Measurements from ENCODE around the gene GAREM1.
"Not testable (repeated sequence)": the region's sequence is repeated elsewhere in the genome, so short reads cannot be mapped to it uniquely, and the experiment has no call there.

The GAREM1 gene

DNA sequence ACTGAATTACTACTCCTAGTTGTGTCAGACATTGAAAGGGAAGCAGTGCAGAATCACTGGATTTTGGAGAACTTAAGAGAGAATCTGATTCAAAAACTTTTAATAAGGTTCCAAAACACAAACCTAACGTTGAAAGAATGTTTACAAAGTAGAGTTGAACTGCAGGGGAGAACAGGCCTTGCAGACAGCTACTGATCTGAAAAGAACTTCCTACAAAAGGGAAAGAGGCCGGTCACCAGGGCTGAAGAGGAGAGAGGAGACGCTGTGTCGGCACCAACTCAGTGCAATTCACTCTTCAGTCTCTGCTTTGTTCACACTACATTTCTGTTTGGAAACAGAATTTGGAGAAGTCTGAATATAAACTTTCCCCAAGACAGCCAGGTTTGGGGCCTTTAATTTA is 124.0 kb downstream of the GAREM1 start:
- Mint-ChIP-seq H3K9me3 (no peaks in the 10 kb centered on the region), H3K27me3 (no peaks in the 10 kb centered on the region), H3K27ac (no peak overlapping the region), H3K4me1 (no peaks in the 10 kb centered on the region), H3K4me3 (no peak overlapping the region)
- no peak for DNase-seq
- no peak for ATAC-seq

DNA sequence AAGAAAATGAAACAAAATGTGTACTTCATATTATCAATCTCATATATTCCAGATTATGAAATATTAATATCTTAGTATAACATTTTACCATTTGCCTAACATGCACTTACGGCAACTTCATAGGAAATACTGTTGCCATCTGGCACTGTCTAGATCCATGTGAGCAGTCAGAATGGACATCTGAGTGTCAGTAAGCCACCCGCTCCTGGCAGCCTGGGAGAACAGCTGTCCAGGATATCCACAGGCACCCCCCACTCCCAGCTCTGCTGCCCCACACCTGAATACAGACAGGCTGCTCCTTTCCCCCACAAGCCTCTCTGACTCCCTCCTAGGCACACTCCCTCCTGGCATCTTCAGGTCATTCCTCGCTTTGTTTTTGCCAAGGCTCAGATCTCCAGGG is 127.0 kb downstream of the GAREM1 start:
- Mint-ChIP-seq H3K4me3 (no peak overlapping the region), H3K9me3 (no peaks in the 10 kb centered on the region), H3K4me1 (no peaks in the 10 kb centered on the region), H3K27me3 (no peaks in the 10 kb centered on the region), H3K27ac (peak overlapping the region in 1 of 2 donors; percentile 39)
- ATAC-seq (no peak), DNase-seq (no peak)

DNA sequence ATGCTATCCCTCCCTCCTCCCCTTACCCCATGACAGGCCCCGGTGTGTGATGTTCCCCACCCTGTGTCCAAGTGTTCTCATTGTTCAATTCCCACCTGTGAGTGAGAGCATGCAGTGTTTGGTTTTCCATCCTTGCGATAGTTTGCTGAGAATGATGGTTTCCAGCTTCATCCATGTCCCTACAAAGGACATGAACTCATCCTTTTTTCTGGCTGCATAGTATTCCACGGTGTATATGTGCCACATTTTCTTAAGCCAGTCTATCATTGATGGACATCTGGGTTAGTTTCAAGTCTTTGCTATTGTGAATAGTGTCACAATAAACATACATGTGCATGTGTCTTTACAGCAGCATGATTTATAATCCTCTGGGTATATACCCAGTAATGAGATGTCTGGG is 129.6 kb downstream of the GAREM1 start:
- H3K9me3 Mint-ChIP-seq, H3K27ac Mint-ChIP-seq, ATAC-seq, H3K4me1 Mint-ChIP-seq, H3K27me3 Mint-ChIP-seq, DNase-seq, H3K4me3 Mint-ChIP-seq: not testable (repeated sequence)

DNA sequence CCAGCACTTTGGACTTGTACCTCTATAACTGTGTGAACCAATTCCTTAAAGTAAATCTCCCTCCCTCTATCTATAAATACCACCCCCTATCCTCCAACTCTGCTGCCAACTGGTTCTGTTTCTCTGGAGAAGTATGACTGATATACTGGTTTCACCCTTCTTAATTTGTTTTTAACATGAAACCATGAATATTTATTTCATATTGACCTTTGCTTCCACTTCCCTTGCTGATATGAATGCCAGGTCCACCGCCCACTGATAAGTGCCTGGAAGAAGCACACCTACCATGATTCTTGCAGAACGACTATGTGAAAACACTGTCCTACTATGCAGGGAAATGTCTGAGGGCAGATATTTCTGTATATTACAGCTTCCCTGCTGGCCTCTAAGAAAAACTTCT is 131.6 kb downstream of the GAREM1 start:
- H3K27me3 Mint-ChIP-seq: no peaks in the 10 kb centered on the region
- H3K4me3 Mint-ChIP-seq: no peak overlapping the region
- H3K9me3 Mint-ChIP-seq: no peaks in the 10 kb centered on the region
- ATAC-seq (no peak), DNase-seq (no peak)
- no peaks in the 10 kb centered on the region for H3K4me1 Mint-ChIP-seq
- H3K27ac Mint-ChIP-seq: no peak overlapping the region

DNA sequence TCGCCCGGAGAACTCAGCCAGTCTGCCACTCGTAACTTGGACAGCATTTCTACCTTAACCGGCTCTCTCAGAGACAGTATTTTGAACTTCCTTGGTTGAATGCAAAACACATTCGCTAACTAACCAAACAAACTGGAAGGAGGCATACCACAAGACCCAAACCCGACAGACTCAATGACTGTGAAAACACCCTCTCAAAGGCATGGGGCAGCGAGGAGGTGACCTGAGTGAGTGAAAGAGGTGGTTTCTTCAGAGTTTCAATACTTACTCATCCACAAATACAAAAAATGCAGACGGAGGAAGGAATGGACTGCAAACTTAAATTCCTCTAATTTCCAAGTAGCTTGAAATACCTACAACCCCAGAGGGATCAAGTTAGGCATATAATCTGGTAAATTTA is 132.9 kb downstream of the GAREM1 start:
- ATAC-seq: no peak
- H3K27me3 Mint-ChIP-seq: no peaks in the 10 kb centered on the region
- DNase-seq: no peak

DNA sequence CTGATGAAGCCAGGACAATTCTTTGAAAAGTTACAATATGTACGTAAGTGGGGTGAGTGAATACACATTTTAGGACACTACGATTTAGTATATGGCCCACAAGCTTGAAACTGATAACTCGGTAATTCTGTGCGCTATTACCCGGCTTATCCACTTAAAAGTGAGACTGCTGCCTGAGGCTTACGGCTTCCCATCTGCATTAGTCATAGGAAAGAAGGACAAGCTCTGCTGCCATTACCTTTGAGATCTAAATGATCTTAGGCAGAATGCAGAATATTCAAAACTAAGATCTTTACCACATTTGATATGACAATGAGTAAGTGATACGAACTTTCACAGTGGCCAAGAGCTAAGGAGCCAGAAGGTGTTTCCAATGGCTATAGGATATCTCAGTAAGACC is 133.3 kb downstream of the GAREM1 start:
- DNase-seq: no peak
- Mint-ChIP-seq H3K4me3 (no peak overlapping the region), H3K27me3 (no peaks in the 10 kb centered on the region), H3K4me1 (no peaks in the 10 kb centered on the region), H3K27ac (no peak overlapping the region), H3K9me3 (no peaks in the 10 kb centered on the region)
- ATAC-seq: no peak

More for the DNA sequence above, 132.9 kb downstream of the GAREM1 start:
- Mint-ChIP-seq H3K4me1 (no peaks in the 10 kb centered on the region), H3K4me3 (no peak overlapping the region), H3K27ac (no peak overlapping the region), H3K9me3 (no peaks in the 10 kb centered on the region)

DNA sequence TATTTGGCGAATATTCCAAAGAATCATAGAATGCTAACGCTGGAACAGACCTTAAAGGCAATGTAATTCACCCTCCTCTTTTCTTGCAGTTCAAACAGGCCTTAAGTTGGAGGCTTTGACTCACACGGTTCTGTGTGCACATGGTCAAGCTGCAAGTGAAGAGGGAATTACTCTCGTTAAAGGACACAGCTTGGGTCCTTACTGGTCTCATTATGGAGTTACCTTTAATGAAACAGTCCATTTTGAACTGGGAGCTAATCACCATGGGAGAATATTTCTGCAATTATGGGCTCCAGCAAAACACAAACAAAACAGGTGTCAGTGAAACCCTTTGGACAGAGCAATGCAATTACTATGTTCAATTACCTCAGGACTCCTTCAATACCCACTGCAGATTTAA is 135.5 kb downstream of the GAREM1 start:
- ATAC-seq (no peak), DNase-seq (no peak)
- no peak overlapping the region for H3K4me3 Mint-ChIP-seq
- no peak overlapping the region for H3K27ac Mint-ChIP-seq
- no peaks in the 10 kb centered on the region for H3K9me3 Mint-ChIP-seq
- H3K4me1 Mint-ChIP-seq: no peaks in the 10 kb centered on the region
- no peaks in the 10 kb centered on the region for H3K27me3 Mint-ChIP-seq

DNA sequence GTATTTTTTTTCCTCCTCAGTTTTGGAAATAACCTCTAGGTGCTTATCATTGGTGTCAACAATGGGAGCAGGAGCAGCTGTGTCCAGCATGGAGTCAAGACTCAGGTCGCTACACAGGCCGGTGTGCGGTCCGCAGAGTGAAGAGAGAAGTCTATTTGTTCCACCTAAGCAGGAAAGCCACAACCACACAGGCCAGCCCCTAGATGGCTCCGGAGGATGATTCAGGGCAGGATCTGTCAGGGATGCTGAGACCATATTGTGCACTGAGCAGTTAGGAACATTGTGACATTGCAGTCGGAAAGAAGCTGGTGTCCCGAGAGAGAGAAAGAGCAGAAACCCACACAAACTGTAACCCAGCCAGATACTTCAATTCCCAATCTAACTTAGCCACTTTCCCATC is 136.9 kb downstream of the GAREM1 start:
- Mint-ChIP-seq H3K27me3 (no peaks in the 10 kb centered on the region), H3K27ac (no peak overlapping the region), H3K9me3 (no peaks in the 10 kb centered on the region), H3K4me3 (no peak overlapping the region), H3K4me1 (no peaks in the 10 kb centered on the region)
- DNase-seq: no peak
- ATAC-seq: no peak

DNA sequence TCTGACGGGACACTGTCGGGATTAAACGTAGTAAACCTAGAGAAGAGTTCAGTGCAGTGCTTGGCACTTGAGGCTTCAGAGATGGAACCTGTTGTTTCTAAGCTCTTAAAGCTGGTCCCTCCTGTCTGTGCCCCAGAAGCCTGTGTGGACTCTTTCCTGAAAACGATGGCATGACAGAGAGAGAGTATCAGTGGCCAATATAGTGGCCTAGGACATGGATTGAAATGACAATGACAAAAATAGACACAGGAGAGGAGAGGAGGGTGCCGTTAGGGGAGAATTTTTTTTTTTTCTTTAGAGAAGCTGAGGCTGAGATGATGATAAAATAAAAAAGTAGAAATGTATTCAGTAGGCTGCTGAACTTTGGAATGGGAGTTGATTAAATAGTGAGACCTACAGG is 138.0 kb downstream of the GAREM1 start:
- H3K27ac Mint-ChIP-seq: no peak overlapping the region
- DNase-seq: no peak
- H3K9me3 Mint-ChIP-seq: no peaks in the 10 kb centered on the region
- no peaks in the 10 kb centered on the region for H3K27me3 Mint-ChIP-seq
- H3K4me3 Mint-ChIP-seq: no peak overlapping the region
- H3K4me1 Mint-ChIP-seq: no peaks in the 10 kb centered on the region
- no peak for ATAC-seq

DNA sequence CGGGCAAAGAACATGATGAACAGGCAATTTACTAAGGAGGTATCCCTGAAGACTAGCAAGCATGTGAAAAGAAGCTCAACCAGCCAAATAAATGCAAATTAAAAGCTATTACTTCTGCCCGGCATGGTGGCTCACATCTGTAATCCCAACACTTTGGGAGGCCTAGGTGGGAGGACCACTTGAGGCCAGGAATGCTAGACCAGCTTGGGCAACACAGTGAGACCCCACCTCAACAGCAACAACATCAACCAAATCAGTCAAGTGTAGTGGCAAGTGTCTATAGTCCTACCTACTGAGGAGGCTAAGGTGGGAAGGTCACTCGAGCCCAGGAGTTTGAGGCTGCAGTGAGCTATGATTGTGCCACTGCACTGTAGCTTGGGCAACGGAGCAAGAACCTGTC is 141.7 kb downstream of the GAREM1 start:
- DNase-seq (no peak), ATAC-seq (no peak)
- H3K4me1 Mint-ChIP-seq: no peaks in the 10 kb centered on the region
- H3K27ac Mint-ChIP-seq: no peak overlapping the region
- no peaks in the 10 kb centered on the region for H3K9me3 Mint-ChIP-seq
- no peak overlapping the region for H3K4me3 Mint-ChIP-seq
- peaks cover 25% of the 10 kb centered on the region for H3K27me3 Mint-ChIP-seq

DNA sequence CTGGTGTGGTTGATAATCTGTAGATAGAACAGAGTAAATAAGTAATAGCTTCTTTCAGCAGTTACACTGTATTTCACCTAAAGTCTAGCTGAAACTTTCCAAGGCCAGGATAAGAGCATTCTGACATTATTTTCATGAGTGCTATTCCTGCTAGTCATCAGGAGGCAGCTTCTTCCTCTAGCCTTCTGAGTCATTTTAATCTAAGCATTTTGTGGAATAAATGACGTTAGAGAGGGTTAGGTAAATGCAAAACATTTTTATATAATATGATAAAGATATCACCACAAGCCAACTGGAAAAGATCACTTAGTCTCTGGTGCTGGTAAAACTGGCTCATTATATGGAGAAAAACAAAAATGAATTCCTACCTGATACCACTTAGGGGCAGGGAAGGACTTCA is 142.3 kb downstream of the GAREM1 start:
- Mint-ChIP-seq H3K4me3 (no peak overlapping the region), H3K4me1 (no peaks in the 10 kb centered on the region), H3K27ac (no peak overlapping the region), H3K27me3 (peaks cover 28% of the 10 kb centered on the region), H3K9me3 (no peaks in the 10 kb centered on the region)
- DNase-seq: no peak
- no peak for ATAC-seq

DNA sequence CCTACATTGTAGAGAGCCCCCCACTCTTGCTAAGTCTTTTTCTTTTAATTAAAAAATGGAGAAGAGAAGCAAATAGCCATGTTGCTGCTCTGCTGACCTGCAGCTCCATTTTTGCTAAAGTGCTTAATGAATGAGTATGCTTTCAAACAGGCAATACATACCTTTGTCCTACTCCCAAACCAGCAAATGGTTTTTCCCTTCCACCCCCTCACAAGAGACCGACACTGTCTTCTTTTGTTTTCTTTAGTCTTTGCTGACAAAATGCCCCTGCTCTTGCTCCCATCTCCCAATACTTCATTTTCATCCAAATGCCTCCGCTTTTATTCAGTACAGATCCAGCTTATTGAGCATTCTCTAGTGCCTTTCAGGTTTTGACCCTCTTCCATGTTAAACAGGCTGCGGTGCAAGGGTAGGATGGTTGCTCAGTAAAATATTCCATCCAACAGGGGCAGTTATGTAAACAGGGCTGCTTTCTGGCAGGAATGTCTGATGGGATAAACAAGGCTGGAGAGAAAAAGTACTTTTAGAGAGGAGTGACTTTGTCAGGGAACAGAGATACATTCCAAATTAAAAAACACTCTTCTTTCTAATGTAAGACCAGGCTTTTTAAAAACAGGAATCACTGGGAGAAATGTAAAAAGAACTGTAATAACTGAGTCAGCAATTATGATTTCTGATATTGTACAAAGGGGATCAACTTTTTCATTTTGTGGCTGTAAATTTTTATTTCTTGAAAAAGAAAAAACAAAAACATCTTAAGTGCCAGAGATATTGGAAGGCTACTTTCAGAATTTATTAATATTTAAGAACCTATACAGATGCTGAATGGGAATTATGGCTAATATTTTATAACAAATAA is 144.0 kb downstream of the GAREM1 start:
- Mint-ChIP-seq H3K4me1 (no peaks in the 10 kb centered on the region), H3K27ac (no peak overlapping the region), H3K4me3 (no peak overlapping the region), H3K27me3 (peaks cover 32% of the 10 kb centered on the region), H3K9me3 (no peaks in the 10 kb centered on the region)
- DNase-seq: no peak
- ATAC-seq: no peak

DNA sequence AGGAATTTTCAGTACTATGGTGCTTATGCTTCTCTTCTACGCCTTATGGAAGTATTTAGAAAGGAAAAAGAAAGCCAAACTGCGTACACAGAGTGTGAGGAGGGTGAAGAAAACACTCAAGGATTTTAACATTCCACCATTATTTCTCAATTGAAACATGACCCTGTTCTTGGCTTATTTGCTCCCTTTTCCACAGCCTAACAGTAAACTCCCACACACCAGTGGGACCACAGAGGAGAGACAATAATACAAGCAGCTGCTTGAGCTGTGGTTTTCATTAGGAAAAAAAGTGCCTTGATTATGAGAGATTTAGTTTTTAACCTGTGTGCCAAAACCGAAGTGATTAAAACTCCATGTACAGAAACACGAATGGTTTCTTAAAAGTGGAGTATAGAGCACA is 146.5 kb downstream of the GAREM1 start:
- H3K4me3 Mint-ChIP-seq: no peak overlapping the region
- H3K27ac Mint-ChIP-seq: no peak overlapping the region
- H3K27me3 Mint-ChIP-seq: peaks cover 35% of the 10 kb centered on the region
- H3K9me3 Mint-ChIP-seq: no peaks in the 10 kb centered on the region
- no peak for DNase-seq
- no peak for ATAC-seq
- H3K4me1 Mint-ChIP-seq: no peaks in the 10 kb centered on the region

DNA sequence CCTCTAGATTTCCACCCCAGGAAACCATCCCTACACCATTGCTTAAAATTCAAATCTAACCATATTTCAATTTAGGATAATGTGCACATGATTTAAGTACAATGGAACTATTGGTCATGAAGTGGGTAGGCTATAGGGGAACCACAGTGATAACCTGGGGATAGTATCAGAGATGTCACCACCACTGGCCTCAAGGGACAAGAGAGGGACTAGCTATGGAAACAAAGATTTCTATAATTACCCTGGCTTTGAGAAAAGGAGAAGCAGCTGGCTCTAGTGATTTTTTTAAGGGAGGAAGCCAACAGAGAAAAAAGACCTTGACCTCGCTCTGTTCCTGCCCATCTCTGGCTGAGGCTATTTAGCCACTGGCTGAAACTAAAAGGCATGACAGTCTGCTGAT is 148.9 kb downstream of the GAREM1 start:
- no peaks in the 10 kb centered on the region for H3K4me1 Mint-ChIP-seq
- DNase-seq (no peak), ATAC-seq (no peak)
- no peak overlapping the region for H3K4me3 Mint-ChIP-seq
- peak overlapping the region in 1 of 2 donors; percentile 55 for H3K27ac Mint-ChIP-seq
- H3K9me3 Mint-ChIP-seq: no peaks in the 10 kb centered on the region
- peaks cover 30% of the 10 kb centered on the region for H3K27me3 Mint-ChIP-seq

DNA sequence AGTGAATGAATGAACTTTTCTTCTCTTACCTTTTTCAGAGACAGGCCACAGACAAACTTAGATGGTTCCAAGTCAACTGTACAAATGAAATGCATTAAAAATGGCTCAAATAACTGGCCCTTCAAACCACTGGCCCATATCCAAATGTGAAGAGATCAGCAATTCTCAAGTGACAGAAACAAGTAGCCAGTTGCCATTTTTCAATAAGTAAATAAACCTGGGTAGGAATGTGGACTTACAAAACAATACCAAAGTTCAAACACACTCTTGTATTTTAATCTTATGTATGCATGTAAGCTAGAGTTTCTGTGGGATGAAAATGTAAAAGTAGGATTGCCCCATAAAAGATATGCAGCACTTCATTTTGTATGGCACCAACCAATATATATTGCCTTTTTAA is 151.6 kb downstream of the GAREM1 start:
- H3K9me3 Mint-ChIP-seq: no peaks in the 10 kb centered on the region

DNA sequence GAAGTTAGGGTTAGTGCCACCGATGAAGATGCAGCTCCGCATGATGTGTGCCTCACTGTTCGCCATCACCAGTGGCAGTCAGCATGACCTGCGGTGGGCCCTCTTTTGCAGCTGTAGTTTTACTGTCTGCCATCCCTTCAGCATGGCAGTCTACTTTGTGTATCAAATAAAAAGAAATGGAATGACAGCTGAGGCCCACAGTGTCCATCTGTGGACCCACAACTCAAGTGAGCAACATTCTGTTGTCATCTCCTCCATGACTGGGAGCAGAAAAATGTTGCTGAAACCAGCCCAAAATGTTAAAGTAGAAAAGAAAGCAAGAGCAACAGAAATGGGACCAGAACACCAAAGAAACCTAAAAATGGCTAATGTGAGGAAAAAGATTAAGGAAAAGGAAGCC is 152.1 kb downstream of the GAREM1 start:
- ATAC-seq (no peak), DNase-seq (no peak)
- H3K27me3 Mint-ChIP-seq: peaks cover 7% of the 10 kb centered on the region
- no peaks in the 10 kb centered on the region for H3K9me3 Mint-ChIP-seq
- no peak overlapping the region for H3K4me3 Mint-ChIP-seq
- H3K4me1 Mint-ChIP-seq: no peaks in the 10 kb centered on the region
- H3K27ac Mint-ChIP-seq: no peak overlapping the region

More for the DNA sequence above, 151.6 kb downstream of the GAREM1 start:
- DNase-seq (no peak), ATAC-seq (no peak)
- no peak overlapping the region for H3K4me3 Mint-ChIP-seq
- no peaks in the 10 kb centered on the region for H3K4me1 Mint-ChIP-seq
- H3K27ac Mint-ChIP-seq: no peak overlapping the region
- peaks cover 11% of the 10 kb centered on the region for H3K27me3 Mint-ChIP-seq

DNA sequence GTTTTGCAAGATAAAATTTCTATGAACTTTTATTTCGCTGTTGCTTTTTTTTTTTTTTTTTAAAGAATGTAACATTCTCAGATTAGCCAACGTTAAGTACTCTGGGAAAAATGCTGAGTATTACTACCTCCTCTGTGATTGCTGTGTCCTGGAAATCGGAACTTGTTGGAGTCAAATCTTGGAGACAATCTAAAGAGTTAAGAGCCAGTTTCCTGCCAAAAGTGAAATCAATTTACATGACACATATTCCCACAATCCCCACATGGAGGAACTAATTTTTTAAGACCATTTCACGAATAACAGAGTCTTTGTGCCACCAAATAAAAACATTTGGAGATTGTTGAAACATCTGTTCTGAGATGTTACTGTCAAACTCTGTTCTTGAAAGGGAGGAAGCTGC is 153.0 kb downstream of the GAREM1 start:
- no peak for ATAC-seq
- H3K4me3 Mint-ChIP-seq: no peak overlapping the region
- H3K27me3 Mint-ChIP-seq: peaks cover 7% of the 10 kb centered on the region
- no peak overlapping the region for H3K27ac Mint-ChIP-seq
- no peak for DNase-seq
- H3K9me3 Mint-ChIP-seq: no peaks in the 10 kb centered on the region
- H3K4me1 Mint-ChIP-seq: no peaks in the 10 kb centered on the region

All from stimulated activated naive CD8-positive, alpha-beta T cell treated with anti-CD3 and anti-CD28 coated beads, Interleukin-15, amount 100 ng/mL, for 72 hours (primary cell).